ENCODE results near the gene ZNF644. TPM values are rescaled to one million over a fixed set of nuclear protein-coding genes. Genes with fewer than 3 reads are reported as not detected.

Gene ZNF644
- polyA plus RNA-seq, 1 of the 3 experiments (the other 2 are of a cell fraction): 5.6 TPM

DNA sequence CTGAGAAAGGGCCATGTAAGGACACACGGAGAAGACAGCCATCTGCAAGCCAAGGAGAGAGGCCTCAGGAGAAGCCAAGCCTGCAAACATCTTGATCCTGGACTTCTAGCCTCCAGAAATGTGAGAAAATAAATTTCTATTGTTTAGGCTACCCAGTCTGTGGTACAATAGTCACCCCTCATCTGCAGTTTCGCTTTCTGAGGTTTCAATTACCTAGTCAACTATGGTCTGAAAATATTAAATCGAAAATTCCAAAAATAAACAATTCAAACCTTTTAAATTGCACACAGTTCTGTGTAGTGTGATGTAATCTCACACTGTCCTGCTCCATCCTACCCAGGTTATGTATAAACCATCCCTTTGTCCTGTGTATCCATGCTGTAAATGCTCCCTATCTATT, 52.6 kb downstream of the ZNF644 start:
- peaks cover 4 to 35% of the 10 kb centered on the region in 2 experiments for H3K36me3 ChIP-seq (replicated peaks in 1 of 2; ENCODE audit: control insufficient read depth in 1 of 2, insufficient read depth in 2 of 2, low read length in 1 of 2)
- peaks cover 66% of the 10 kb centered on the region for H3K79me2 ChIP-seq (ENCODE audit: insufficient read depth)
- peaks cover 10% of the 10 kb centered on the region for H3F3A ChIP-seq (replicated peaks; ENCODE audit: insufficient read depth)
- no peaks in the 10 kb centered on the region for H3K9me3 ChIP-seq
- no peak overlapping the region for H2AFZ ChIP-seq (ENCODE audit: low read depth)
- peaks cover 38% of the 10 kb centered on the region for H4K20me1 ChIP-seq (ENCODE audit: insufficient read depth)
- no peak for TF ChIP-seq TCF12 (IDR thresholded peaks at IDR 0.05)
- H3K9me2 ChIP-seq: no peaks in the 10 kb centered on the region
- DNase-seq: no peak
- H3K27me3 ChIP-seq (ENCODE audit: insufficient read depth): no peaks in the 10 kb centered on the region
- H3K4me1 ChIP-seq (ENCODE audit: control insufficient read depth in 1 of 2, insufficient read depth in 2 of 2, low read depth in 1 of 2, low read length in 1 of 2): peaks cover 0 to 4% of the 10 kb centered on the region in 2 experiments; a peak in 1 of 4 replicates
- CTCF ChIA-PET: no interaction called here
- WGBS (ENCODE audit: low lambda C conversion rate): 97% methylated on average over 3 of the region's 3 CpGs
- no peak overlapping the region for H3K4me2 ChIP-seq
- H3K27ac ChIP-seq (ENCODE audit: low read depth in 2 of 2, low read length in 1 of 2): no peak overlapping the region
- POLR2A ChIA-PET: no interaction called here
- no peak overlapping the region for H3K4me3 ChIP-seq (ENCODE audit: low read depth in 2 of 2, low read length in 1 of 2)
- H3K9ac ChIP-seq: no peak overlapping the region

DNA sequence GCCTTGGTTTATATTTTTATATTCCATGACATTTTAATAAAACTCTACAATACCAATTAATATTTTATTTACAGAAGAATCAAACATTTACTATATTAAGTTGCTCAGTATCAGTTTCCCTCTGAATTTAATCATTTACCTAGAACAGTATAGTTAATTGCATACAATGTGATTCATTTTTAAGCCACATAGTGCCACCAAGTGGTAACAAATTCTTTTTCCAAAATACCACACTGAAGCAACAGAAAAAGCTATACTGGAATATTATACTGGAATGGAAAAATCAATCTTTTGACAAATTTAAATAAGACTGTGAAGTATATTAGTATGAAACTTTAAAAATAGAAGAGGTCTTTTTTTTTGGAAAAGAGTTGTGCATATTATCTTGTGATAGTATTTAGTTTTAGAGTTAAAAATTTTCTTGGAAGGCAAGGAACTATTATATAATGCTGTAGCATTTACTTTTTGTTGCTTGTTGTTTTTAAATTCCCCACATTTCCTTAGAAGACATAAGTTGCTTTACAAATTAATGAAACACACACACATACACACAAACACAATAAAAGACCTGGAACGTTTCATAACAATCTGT, 57.3 kb downstream of the ZNF644 start:
- Histone ChIP-seq H3K9me2 (no peaks in the 10 kb centered on the region), H3F3A (replicated peaks; ENCODE audit: insufficient read depth) (peaks cover 14% of the 10 kb centered on the region), H3K9ac (no peak overlapping the region), H2AFZ (ENCODE audit: low read depth) (no peak overlapping the region), H3K4me1 (ENCODE audit: control insufficient read depth in 1 of 2, insufficient read depth in 2 of 2, low read depth in 1 of 2, low read length in 1 of 2) (no peaks in the 10 kb centered on the region; a peak in 1 of 4 replicates), H3K79me2 (ENCODE audit: insufficient read depth) (peaks cover 69% of the 10 kb centered on the region), H3K9me3 (no peaks in the 10 kb centered on the region), H3K4me3 (ENCODE audit: low read depth in 2 of 2, low read length in 1 of 2) (no peak overlapping the region), H3K27ac (ENCODE audit: low read depth in 2 of 2, low read length in 1 of 2) (no peak overlapping the region), H3K36me3 (replicated peaks in 1 of 2; ENCODE audit: control insufficient read depth in 1 of 2, insufficient read depth in 2 of 2, low read length in 1 of 2) (peaks cover under 1 to 2% of the 10 kb centered on the region in 2 experiments), H3K27me3 (ENCODE audit: insufficient read depth) (no peaks in the 10 kb centered on the region), H3K4me2 (no peak overlapping the region), H4K20me1 (ENCODE audit: insufficient read depth) (peaks cover 62% of the 10 kb centered on the region)
- 14% methylated on average over 1 of the region's 1 CpG for WGBS (ENCODE audit: low lambda C conversion rate)
- POLR2A ChIA-PET: no interaction called here
- DNase-seq: no peak
- TF ChIP-seq EZH2phosphoT487 (IDR thresholded peaks at IDR 0.05; ENCODE audit: borderline replicate concordance, low read depth): no peak
- TF ChIP-seq, protein P1, sequence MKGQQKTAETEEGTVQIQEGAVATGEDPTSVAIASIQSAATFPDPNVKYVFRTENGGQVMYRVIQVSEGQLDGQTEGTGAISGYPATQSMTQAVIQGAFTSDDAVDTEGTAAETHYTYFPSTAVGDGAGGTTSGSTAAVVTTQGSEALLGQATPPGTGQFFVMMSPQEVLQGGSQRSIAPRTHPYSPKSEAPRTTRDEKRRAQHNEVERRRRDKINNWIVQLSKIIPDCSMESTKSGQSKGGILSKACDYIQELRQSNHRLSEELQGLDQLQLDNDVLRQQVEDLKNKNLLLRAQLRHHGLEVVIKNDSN (IDR thresholded peaks at IDR 0.05; ENCODE audit: borderline replicate concordance, low read depth): no peak
- peak; percentile 41; the same call in 1 of the 2 replicates for TF ChIP-seq SMC3 (IDR thresholded peaks at IDR 0.05; ENCODE audit: low read depth, low read length)
- TF ChIP-seq, protein P2, sequence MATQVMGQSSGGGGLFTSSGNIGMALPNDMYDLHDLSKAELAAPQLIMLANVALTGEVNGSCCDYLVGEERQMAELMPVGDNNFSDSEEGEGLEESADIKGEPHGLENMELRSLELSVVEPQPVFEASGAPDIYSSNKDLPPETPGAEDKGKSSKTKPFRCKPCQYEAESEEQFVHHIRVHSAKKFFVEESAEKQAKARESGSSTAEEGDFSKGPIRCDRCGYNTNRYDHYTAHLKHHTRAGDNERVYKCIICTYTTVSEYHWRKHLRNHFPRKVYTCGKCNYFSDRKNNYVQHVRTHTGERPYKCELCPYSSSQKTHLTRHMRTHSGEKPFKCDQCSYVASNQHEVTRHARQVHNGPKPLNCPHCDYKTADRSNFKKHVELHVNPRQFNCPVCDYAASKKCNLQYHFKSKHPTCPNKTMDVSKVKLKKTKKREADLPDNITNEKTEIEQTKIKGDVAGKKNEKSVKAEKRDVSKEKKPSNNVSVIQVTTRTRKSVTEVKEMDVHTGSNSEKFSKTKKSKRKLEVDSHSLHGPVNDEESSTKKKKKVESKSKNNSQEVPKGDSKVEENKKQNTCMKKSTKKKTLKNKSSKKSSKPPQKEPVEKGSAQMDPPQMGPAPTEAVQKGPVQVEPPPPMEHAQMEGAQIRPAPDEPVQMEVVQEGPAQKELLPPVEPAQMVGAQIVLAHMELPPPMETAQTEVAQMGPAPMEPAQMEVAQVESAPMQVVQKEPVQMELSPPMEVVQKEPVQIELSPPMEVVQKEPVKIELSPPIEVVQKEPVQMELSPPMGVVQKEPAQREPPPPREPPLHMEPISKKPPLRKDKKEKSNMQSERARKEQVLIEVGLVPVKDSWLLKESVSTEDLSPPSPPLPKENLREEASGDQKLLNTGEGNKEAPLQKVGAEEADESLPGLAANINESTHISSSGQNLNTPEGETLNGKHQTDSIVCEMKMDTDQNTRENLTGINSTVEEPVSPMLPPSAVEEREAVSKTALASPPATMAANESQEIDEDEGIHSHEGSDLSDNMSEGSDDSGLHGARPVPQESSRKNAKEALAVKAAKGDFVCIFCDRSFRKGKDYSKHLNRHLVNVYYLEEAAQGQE (IDR thresholded peaks at IDR 0.05; ENCODE audit: low read depth, low read length): no peak
- TF ChIP-seq TAF1 (IDR thresholded peaks at IDR 0.05; ENCODE audit: borderline replicate concordance, low read depth, low read length): no peak
- peak; percentile 74 for TF ChIP-seq RAD21 (IDR thresholded peaks at IDR 0.05; ENCODE audit: low read length)
- TF ChIP-seq, protein P3, sequence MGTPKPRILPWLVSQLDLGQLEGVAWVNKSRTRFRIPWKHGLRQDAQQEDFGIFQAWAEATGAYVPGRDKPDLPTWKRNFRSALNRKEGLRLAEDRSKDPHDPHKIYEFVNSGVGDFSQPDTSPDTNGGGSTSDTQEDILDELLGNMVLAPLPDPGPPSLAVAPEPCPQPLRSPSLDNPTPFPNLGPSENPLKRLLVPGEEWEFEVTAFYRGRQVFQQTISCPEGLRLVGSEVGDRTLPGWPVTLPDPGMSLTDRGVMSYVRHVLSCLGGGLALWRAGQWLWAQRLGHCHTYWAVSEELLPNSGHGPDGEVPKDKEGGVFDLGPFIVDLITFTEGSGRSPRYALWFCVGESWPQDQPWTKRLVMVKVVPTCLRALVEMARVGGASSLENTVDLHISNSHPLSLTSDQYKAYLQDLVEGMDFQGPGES (IDR thresholded peaks at IDR 0.05; ENCODE audit: low read depth, low read length): no peak
- TF ChIP-seq, protein P4, sequence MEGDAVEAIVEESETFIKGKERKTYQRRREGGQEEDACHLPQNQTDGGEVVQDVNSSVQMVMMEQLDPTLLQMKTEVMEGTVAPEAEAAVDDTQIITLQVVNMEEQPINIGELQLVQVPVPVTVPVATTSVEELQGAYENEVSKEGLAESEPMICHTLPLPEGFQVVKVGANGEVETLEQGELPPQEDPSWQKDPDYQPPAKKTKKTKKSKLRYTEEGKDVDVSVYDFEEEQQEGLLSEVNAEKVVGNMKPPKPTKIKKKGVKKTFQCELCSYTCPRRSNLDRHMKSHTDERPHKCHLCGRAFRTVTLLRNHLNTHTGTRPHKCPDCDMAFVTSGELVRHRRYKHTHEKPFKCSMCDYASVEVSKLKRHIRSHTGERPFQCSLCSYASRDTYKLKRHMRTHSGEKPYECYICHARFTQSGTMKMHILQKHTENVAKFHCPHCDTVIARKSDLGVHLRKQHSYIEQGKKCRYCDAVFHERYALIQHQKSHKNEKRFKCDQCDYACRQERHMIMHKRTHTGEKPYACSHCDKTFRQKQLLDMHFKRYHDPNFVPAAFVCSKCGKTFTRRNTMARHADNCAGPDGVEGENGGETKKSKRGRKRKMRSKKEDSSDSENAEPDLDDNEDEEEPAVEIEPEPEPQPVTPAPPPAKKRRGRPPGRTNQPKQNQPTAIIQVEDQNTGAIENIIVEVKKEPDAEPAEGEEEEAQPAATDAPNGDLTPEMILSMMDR (IDR thresholded peaks at IDR 0.05): peak; percentile 67
- no peak for TF ChIP-seq FOSL2 (IDR thresholded peaks at IDR 0.05; ENCODE audit: borderline replicate concordance, low read depth)
- no peak for TF ChIP-seq GABPA (IDR thresholded peaks at IDR 0.05; ENCODE audit: low read depth)
- CTCF ChIA-PET: interaction anchor here (0.6 to 2.9 kb wide), 30 partner anchors 9 to 847 kb away, joined by 3 to 32 read pairs (median 4); partner anchors contain the start of gene BARHL2
